GM08714 (cell line): ENCODE measurements around the gene SCAPER.
"Not testable (repeated sequence)": the region's sequence is repeated elsewhere in the genome, so short reads cannot be mapped to it uniquely, and the experiment has no call there.

ENCODE experiments used
- H3K4me3 ChIP-seq: fragments of 200-500 bp; sonication (Bioruptor generic); 2 replicates; pipeline ENCODE4 v1.5.1; 2014; ENCODE audit warnings: mild to moderate bottlenecking, low read length, inconsistent platforms
- ZNF274 ChIP-seq: IDR thresholded peaks from 2 replicates; pipeline ENCODE4 v1.6.1; 2012; ENCODE audit warnings: mild to moderate bottlenecking, low read depth, low read length

Gene SCAPER

GRCh38 chr15:76843269-76843668 is 61.9 kb downstream of the SCAPER start:
- no peak overlapping the region for H3K4me3 ChIP-seq
- TF ChIP-seq ZNF274 = no peak

GRCh38 chr15:76840830-76841460 is 64.2 kb downstream of the SCAPER start:
- H3K4me3 ChIP-seq = no peak overlapping the region
- no peak for TF ChIP-seq ZNF274

GRCh38 chr15:76839173-76839572 is 66.0 kb downstream of the SCAPER start:
- TF ChIP-seq ZNF274 = no peak
- no peak overlapping the region for H3K4me3 ChIP-seq

- no peak for TF ChIP-seq ZNF274
Observed at GRCh38 chr15:76837474-76837873, 67.7 kb downstream of the SCAPER start.

GRCh38 chr15:76829939-76830338 is 75.2 kb downstream of the SCAPER start:
- no peak for TF ChIP-seq ZNF274
- H3K4me3 ChIP-seq = no peak overlapping the region

More at GRCh38 chr15:76837474-76837873, 67.7 kb downstream of the SCAPER start:
- H3K4me3 ChIP-seq = no peak overlapping the region

GRCh38 chr15:76823890-76824289 is 81.2 kb downstream of the SCAPER start:
- TF ChIP-seq ZNF274 = no peak
- no peak overlapping the region for H3K4me3 ChIP-seq

GRCh38 chr15:76823303-76823702 is 81.8 kb downstream of the SCAPER start:
- H3K4me3 ChIP-seq = no peak overlapping the region
- no peak for TF ChIP-seq ZNF274

- not testable (repeated sequence) for H3K4me3 ChIP-seq
Observed at GRCh38 chr15:76818926-76819325, 86.2 kb downstream of the SCAPER start.

- no peak overlapping the region for H3K4me3 ChIP-seq
- TF ChIP-seq ZNF274 = no peak
Observed at GRCh38 chr15:76815421-76815820, 89.7 kb downstream of the SCAPER start.

- no peak overlapping the region for H3K4me3 ChIP-seq
- no peak for TF ChIP-seq ZNF274
Observed at GRCh38 chr15:76812381-76812780, 92.8 kb downstream of the SCAPER start.

- H3K4me3 ChIP-seq = no peak overlapping the region
- TF ChIP-seq ZNF274 = no peak
Observed at GRCh38 chr15:76809412-76810103, 95.6 kb downstream of the SCAPER start.

- TF ChIP-seq ZNF274 = no peak
- no peak overlapping the region for H3K4me3 ChIP-seq
Observed at GRCh38 chr15:76803049-76803571, 102.0 kb downstream of the SCAPER start.

- TF ChIP-seq ZNF274 = no peak
- no peak overlapping the region for H3K4me3 ChIP-seq
Observed at GRCh38 chr15:76802411-76802810, 102.7 kb downstream of the SCAPER start.

GRCh38 chr15:76799760-76800159 is 105.4 kb downstream of the SCAPER start:
- no peak overlapping the region for H3K4me3 ChIP-seq
- no peak for TF ChIP-seq ZNF274

- no peak overlapping the region for H3K4me3 ChIP-seq
- no peak for TF ChIP-seq ZNF274
Observed at GRCh38 chr15:76795217-76795616, 109.9 kb downstream of the SCAPER start.
